Fibroblast of lung (primary cell): ENCODE data around the gene ACOT2. TPM values are rescaled to one million over a fixed set of nuclear protein-coding genes. Genes with fewer than 3 reads are reported as not detected.

Source experiments
- DNase-seq, 2 donors: peaks; one replicate each; pipeline versions ENCODE4 v3.0.0 to v3.0.0-alpha.2; 2010; ENCODE audit warnings: low read depth in 2 of 2
- H2AFZ ChIP-seq: 2 replicates; pipeline ENCODE4 v1.5.1; 2012; ENCODE audit warnings: low read length, control low read depth, inconsistent platforms
- H3K27ac ChIP-seq: 2 replicates; pipeline ENCODE4 v1.5.1; 2011; ENCODE audit warnings: low read length, control low read depth; ENCODE audit not compliant: insufficient read depth
- H3K27me3 ChIP-seq: 2 replicates; pipeline ENCODE4 v1.5.1; 2011; ENCODE audit warnings: mild to moderate bottlenecking, low read length; ENCODE audit not compliant: control insufficient read depth, insufficient read depth
- H3K36me3 ChIP-seq: 2 replicates; pipeline ENCODE4 v1.5.1; 2011; ENCODE audit warnings: low read length; ENCODE audit not compliant: control insufficient read depth, insufficient read depth
- H3K4me1 ChIP-seq: 2 replicates; pipeline ENCODE4 v1.5.1; 2011; ENCODE audit warnings: low read length; ENCODE audit not compliant: control insufficient read depth, insufficient read depth; ENCODE audit errors: extremely low read depth
- H3K4me2 ChIP-seq: 2 replicates; pipeline ENCODE4 v1.5.1; 2011; ENCODE audit warnings: low read length, control low read depth; ENCODE audit not compliant: insufficient read depth; ENCODE audit errors: extremely low read depth
- H3K4me3 ChIP-seq, 4 experiments: fragments of 200-600 bp in 1 of 4; sonication (generic) in 1 of 4; replicated peaks in 1 of 4; 2 replicates each; pipeline ENCODE4 v1.5.1; 2011 to 2016; ENCODE audit warnings: low read length in 4 of 4, low read depth in 3 of 4, mild to moderate bottlenecking in 3 of 4, control low read depth in 2 of 4, inconsistent platforms in 1 of 4, mixed read lengths in 1 of 4; ENCODE audit not compliant: insufficient read depth in 1 of 4; ENCODE audit errors: control extremely low read depth in 1 of 4
- H3K79me2 ChIP-seq: 2 replicates; pipeline ENCODE4 v1.5.1; 2012; ENCODE audit warnings: mild to moderate bottlenecking, low read length, inconsistent platforms; ENCODE audit not compliant: control insufficient read depth, insufficient read depth
- H3K9ac ChIP-seq: 2 replicates; pipeline ENCODE4 v1.5.1; 2011; ENCODE audit warnings: mild to moderate bottlenecking, low read length, control low read depth; ENCODE audit not compliant: insufficient read depth
- H3K9me3 ChIP-seq: 2 replicates; pipeline ENCODE4 v1.5.1; 2012; ENCODE audit warnings: low read depth, low read length; ENCODE audit not compliant: control insufficient read depth, insufficient read depth
- H4K20me1 ChIP-seq: 2 replicates; pipeline ENCODE4 v1.5.1; 2011; ENCODE audit warnings: low read length; ENCODE audit not compliant: control insufficient read depth, insufficient read depth; ENCODE audit errors: extremely low read depth
- EZH2 ChIP-seq: IDR thresholded peaks from 2 replicates; pipeline ENCODE4 v1.5.1; 2012; ENCODE audit warnings: low read length, control low read depth, mild to moderate bottlenecking; ENCODE audit errors: missing control alignments
- polyA plus RNA-seq, 2 donors: library from polyadenylated mRNA; depleted of rRNA in 1 of 2; stranded (reverse) in 1 of 2; unstranded in 1 of 2; fragments of >200 nt; gene quantifications; 2 replicates each; pipeline ENCODE4 v1.2.1, GENCODE V29; 2011 to 2012; ENCODE audit warnings: missing spikeins in 1 of 2
- total RNA-seq: library from RNA; depleted of rRNA; stranded (reverse); fragments of >200 nt; gene quantifications from 2 replicates; pipeline ENCODE4 v1.2.1, GENCODE V29; 2014
- TF ChIP-seq, protein P1 (sequence below), 2 donors: IDR thresholded peaks in 1 of 2; conservative IDR thresholded peaks in 1 of 2; 1 replicate in 1 of 2; 2 replicates in 1 of 2; pipeline ENCODE4 v1.5.1; 2011 to 2012; ENCODE audit warnings: low read length in 2 of 2, control low read depth in 1 of 2, inconsistent platforms in 1 of 2, low read depth in 1 of 2, mild to moderate bottlenecking in 1 of 2

ACOT2 gene
- total and polyA plus RNA-seq, 2 donors (not counting 1 experiment from before 2014, with no cell fraction given): 27.1 to 39.1 TPM

DNA sequence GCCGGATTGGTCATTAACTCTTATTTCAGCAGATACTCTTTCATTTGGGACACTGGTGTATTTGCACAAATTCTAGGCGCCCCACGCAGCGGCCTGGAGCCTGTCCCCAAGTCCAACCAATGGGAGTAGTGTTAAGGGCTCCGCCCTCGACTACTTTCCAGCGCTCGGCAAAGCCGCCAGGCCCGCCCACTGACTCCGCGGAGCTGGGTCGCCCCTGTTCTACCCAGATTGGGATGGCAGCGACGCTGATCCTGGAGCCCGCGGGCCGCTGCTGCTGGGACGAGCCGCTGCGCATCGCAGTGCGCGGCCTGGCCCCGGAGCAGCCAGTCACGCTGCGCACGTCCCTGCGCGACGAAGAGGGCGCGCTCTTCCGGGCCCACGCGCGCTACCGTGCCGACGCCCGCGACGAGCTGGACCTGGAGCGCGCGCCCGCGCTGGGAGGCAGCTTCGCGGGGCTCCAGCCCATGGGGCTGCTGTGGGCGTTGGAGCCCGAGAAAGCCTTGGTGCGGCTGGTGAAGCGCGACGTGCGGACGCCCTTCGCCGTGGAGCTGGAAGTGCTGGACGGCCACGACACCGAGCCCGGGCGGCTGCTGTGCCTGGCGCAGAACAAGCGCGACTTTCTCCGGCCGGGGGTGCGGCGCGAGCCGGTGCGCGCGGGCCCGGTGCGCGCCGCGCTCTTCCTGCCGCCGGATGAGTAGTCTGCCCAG, 43.5 kb downstream of the ACOT2 start, which contains the start of gene ACOT6:
Gene ACOT6, plus strand, starts transcription at position 179 of the 707 bp plus-strand sequence. Its CDS starts 55 bp downstream, at position 234.
- DNase-seq: peak; percentile 71 to 77
- H3K4me3 ChIP-seq: peak within 1 kb of the TSS; percentile 36 to 66 (median 51)
- TF ChIP-seq, protein P1, sequence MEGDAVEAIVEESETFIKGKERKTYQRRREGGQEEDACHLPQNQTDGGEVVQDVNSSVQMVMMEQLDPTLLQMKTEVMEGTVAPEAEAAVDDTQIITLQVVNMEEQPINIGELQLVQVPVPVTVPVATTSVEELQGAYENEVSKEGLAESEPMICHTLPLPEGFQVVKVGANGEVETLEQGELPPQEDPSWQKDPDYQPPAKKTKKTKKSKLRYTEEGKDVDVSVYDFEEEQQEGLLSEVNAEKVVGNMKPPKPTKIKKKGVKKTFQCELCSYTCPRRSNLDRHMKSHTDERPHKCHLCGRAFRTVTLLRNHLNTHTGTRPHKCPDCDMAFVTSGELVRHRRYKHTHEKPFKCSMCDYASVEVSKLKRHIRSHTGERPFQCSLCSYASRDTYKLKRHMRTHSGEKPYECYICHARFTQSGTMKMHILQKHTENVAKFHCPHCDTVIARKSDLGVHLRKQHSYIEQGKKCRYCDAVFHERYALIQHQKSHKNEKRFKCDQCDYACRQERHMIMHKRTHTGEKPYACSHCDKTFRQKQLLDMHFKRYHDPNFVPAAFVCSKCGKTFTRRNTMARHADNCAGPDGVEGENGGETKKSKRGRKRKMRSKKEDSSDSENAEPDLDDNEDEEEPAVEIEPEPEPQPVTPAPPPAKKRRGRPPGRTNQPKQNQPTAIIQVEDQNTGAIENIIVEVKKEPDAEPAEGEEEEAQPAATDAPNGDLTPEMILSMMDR (conservative IDR thresholded peaks at IDR 0.05 in 1 of 2, IDR thresholded peaks at IDR 0.05 in 1 of 2; ENCODE audit: low read depth in 1 of 2, low read length in 2 of 2): no peak
- TF ChIP-seq EZH2: no peak
- H3K4me1 ChIP-seq: no peaks in the 10 kb centered on the region
- no peaks in the 10 kb centered on the region for H3K27me3 ChIP-seq
- H4K20me1 ChIP-seq: no peaks in the 10 kb centered on the region
- no peak within 1 kb of the TSS for H3K27ac ChIP-seq
- H3K9me3 ChIP-seq: no peaks in the 10 kb centered on the region
- H3K36me3 ChIP-seq: no peaks in the 10 kb centered on the region
- H2AFZ ChIP-seq: peak within 1 kb of the TSS; percentile 65
- peak within 1 kb of the TSS; percentile 66 for H3K4me2 ChIP-seq
- no peaks in the 10 kb centered on the region for H3K79me2 ChIP-seq
- no peak within 1 kb of the TSS for H3K9ac ChIP-seq

DNA sequence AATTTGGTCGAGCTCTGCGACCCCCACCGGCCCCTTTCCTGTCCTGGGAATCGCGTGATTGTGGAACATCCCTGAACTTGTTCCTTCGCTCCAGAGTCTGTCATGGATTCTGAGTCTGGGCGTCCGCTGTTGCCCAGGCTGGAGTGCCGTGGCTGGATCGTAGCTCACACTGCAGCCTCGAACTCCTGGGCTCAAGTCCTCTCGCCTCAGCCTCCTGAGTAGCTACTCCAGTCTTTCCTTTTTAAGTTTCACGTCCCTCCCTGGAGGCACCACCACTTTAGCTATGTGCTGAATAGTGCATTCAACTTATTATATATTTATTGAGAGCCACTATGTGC, 44.0 kb downstream of the ACOT2 start:
- TF ChIP-seq, protein P1 (conservative IDR thresholded peaks at IDR 0.05 in 1 of 2, IDR thresholded peaks at IDR 0.05 in 1 of 2; ENCODE audit: low read depth in 1 of 2, low read length in 2 of 2): no peak
- TF ChIP-seq EZH2: no peak
- Histone ChIP-seq H3K9ac (no peak overlapping the region), H4K20me1 (no peaks in the 10 kb centered on the region), H3K4me3 (peak overlapping the region; percentile 36 to 66 (median 51)), H3K4me1 (no peaks in the 10 kb centered on the region), H3K4me2 (peak overlapping the region; percentile 21), H2AFZ (peak overlapping the region; percentile 65), H3K27me3 (no peaks in the 10 kb centered on the region), H3K36me3 (no peaks in the 10 kb centered on the region), H3K9me3 (no peaks in the 10 kb centered on the region), H3K27ac (no peak overlapping the region), H3K79me2 (no peaks in the 10 kb centered on the region)
- peak in 1 of 2 donors; percentile 21 for DNase-seq

DNA sequence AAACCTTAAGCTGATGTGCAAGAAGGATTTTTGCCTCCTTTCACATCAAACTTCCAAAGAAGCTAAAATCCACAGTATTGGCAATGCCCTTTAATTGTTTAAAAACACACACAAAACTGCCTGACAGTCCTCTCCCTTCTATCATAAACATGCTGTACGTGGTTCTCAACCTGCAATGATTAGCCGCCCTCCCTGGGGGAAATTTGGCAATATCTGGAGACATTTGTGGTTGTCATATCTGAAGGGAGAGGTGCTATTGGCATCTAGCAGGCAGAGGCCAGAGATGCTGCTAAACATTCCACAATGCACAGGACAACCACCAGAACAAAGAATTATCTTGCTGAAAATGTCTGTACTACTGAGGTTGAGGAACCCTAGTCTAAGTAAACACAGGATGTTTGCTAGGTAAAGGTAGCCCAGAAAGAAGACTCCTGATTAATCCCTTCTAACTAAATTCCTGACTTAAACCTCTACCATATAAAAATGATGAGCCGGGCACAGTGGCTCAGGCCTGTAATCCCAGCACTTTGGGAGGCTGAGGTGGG, 44.5 kb downstream of the ACOT2 start:
- H2AFZ ChIP-seq: no peak overlapping the region

More for the DNA sequence above, 44.5 kb downstream of the ACOT2 start:
- Histone ChIP-seq H4K20me1 (no peaks in the 10 kb centered on the region), H3K4me1 (no peaks in the 10 kb centered on the region), H3K4me2 (no peak overlapping the region), H3K36me3 (no peaks in the 10 kb centered on the region), H3K4me3 (peak overlapping the region in 1 of 4 experiments; percentile 55), H3K9me3 (no peaks in the 10 kb centered on the region), H3K27me3 (no peaks in the 10 kb centered on the region), H3K79me2 (no peaks in the 10 kb centered on the region), H3K27ac (no peak overlapping the region), H3K9ac (no peak overlapping the region)
- no peak for DNase-seq
- no peak for TF ChIP-seq EZH2
- TF ChIP-seq, protein P1 (conservative IDR thresholded peaks at IDR 0.05 in 1 of 2, IDR thresholded peaks at IDR 0.05 in 1 of 2; ENCODE audit: low read depth in 1 of 2, low read length in 2 of 2): no peak
